ENCODE results near the gene CTBP2.
"Not testable (repeated sequence)": the region's sequence is repeated elsewhere in the genome, so short reads cannot be mapped to it uniquely, and the experiment has no call there.

CTBP2 gene

DNA sequence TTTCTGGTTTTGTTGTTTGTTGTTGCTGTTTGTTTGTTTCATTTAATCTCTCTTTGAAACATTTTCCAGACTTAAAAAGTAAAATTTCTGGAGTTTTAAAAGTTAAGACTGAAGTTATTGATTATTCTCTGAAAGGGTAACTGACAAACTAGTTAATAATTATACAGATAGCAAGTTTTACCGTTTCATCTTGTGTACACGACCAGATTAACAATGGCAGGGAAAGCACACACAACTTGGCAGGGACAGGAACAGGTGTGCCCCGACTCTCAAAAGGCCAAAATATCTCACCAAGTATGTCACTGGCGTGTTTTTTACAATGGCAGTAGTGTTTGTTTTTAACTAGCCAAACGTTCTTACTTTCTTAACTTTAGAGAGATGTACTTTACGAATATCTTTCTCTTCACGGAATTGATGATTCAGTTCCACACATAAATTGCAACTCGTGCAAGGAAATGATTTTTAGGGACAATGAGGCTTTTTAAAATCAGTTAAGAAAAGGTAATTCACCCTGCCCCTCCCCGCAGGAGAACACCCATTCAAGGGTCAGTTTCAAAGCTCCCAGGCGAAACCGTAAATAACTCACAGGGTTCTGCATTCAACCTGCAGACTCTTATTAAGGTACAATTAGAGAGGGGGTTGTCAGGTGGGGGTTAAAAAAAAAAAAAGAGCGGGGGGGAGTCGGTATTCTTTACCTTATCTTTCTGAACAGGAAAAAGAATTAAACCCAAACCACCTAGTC is 3.5 kb downstream of the CTBP2 start:
- DNase-seq, result no peak

GRCh38 chr10:125156196-125156595 is 4.2 kb downstream of the CTBP2 start:
- DNase-seq, result no peak

- no peak for DNase-seq
Observed at GRCh38 chr10:125155101-125155500, 5.3 kb downstream of the CTBP2 start.

DNA sequence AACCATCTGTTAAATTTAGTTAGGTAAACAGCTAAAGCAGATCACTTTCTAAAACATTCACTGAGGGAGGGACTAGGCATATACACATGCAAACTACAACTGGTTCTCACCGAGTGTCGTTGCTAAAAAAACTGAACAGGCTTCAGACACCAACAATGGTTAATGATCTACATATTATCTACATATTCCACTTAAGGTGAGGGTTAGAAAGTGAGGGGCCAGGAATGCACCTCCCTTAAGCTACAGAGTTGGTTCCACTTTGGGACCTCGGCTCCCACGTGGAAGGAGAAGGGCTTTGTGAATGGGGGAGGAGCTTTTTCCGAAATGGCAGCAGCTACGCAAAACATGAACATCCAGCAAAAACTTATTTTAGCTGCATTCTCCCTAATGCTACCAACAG is 5.8 kb downstream of the CTBP2 start:
- DNase-seq, result no peak

DNA sequence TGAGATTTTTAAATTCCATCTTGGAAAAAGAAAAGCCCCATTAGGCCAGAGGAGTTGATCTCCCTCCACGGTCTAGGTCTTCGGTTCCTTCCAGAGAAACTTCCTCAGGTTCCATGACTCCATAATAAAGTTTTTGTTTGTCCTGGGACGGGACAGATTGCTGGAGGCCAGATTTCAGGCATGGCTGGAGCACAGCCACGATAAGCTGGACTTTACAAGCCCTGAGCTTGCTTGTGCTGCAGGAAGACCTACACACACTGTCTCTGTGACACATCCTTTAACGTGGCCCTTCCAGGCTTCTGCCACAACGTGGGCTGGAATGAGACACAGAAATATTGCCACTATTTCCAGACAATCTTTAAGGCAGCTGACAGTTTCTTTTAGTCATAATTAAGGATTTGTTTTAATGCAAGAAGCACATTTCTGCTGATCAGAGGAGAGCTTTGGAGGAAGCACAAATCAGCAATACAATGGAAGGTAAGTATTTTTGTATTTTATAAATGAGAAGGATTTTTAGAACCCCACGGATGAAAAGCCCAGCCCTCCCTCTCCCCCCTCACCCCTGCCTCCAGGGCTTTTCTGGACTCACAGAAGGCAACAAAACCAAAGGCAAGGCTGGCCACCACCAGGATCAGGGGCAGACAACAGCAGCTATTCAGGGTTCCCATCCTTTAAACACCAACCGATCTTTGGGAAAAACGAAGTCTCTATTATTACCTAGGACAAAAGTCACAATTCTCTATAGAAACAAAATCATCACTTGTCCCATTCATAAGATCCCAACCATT is 6.5 kb downstream of the CTBP2 start:
- no peak for DNase-seq

- no peak for DNase-seq
Observed at GRCh38 chr10:125152450-125153368, 7.7 kb downstream of the CTBP2 start.

DNA sequence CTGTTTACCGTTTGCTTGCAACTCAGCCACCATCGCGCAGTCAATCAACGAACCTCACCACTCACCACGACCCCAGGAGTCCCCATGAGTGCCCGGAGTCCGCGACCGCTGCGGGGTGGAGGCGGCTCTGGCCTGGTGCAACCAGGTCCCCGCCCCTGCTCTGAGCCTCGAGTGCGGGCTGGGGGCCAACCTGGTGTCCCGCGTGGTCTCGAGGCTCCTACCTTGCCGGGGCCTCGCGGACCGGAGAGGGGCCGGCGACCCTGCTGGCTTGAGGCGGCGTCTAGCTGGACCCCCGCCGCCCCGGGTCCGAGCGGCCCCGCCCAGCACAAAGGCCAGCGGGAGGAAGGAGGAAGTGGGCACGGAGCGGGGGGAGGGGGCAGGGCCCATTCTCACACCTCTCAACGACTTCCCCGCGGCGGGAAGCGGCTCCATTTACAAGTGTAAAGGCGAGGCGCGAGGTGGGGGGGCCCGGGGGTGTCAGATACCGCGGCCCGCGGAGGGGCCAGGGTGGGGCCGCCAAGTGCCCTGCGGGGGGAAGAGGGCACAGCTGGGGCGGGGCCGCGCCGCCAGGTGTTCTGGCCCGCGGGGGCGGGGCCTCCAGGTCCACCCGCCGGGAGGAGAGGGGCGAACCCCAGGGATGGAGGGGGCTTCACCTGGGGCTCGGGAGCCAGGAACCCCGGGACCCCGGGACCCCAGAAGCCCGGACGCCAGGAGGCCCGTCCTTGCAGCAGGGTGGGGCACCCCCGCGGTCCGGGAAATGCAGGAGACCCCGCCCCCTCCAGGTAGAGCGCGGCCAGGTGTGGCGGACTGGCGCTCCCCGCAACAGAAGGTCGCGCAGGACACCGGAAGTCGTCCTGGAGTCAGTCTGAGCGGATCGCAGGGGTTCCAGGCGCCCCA is 8.6 kb downstream of the CTBP2 start:
- no peak for DNase-seq

DNA sequence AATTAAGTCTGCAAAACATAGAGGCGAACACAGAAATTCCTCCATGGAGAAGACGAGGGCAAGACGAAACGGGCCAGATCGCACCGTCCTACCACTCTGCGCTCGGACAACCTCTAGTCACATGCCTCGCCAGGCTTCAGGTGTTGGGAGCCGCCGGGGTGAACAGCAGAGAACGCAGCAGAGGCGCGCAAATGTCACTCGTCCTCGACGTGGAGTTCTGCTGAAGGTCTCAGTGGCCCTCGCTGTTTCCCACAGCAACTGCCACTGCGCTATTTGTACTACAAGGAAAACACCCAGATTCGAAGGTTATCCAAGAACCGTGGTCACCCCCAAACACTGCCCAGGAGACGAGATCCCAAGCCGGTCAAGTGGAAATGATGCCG is 9.2 kb downstream of the CTBP2 start:
- no peak for DNase-seq

- DNase-seq, result not testable (repeated sequence)
Observed at GRCh38 chr10:125150376-125151083, 9.8 kb downstream of the CTBP2 start.

GRCh38 chr10:125149680-125150047 is 10.7 kb downstream of the CTBP2 start:
- no peak for DNase-seq

DNA sequence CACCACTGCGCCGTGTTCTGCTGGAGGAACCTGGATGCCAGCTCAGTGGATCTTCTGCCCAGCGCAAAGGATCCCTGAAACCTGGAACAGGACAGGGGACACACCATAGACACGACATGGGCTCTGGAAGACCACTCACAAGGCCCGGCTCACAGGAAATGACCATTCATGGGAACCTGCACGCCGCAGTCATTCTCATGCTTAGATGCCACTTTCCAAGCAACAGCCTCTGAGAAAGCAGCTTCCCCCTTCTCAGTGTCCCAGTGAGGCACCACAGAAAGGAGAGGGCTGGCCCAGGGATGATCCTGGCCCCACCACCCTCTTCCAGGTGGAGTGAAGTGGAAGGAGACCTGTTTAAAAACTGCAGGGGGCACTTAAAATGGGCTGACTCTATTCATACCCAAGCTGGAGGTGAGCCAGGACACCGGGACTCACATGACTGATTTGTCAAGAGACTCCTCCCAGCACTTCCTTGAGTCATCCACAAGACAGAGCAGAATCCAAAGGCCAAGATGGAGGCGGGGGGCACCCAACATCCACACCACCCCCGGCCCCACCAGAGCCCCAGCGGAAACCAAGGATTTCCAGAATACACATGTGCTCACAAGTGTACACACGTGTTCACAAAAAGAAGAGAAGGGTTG is 11.2 kb downstream of the CTBP2 start:
- no peak for DNase-seq

GRCh38 chr10:125148528-125148927 is 11.8 kb downstream of the CTBP2 start:
- no peak for DNase-seq

DNA sequence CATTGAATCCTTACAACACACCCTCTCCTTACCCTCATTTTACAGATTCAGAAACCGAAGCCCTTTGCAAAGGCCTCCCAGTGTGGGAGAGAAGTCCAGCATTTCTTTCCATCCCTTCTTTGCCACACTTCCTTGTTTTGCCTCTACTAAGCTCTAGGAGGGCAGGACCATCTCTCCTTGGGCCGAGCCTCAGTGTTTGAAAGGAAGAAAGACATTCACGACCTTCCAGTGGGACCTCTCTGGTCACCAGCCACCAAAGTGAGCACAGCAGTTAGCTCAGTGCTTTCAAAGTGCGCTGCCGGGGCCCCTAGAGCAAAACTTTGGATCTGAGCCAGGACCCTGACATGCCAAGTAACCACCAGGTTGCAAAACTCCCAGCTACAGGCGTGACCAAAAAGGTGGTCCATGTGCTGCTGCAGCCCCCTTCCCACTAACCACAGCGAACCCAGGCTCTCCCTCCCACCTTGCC is 12.4 kb downstream of the CTBP2 start:
- DNase-seq, result no peak

GRCh38 chr10:125146791-125147579 is 13.4 kb downstream of the CTBP2 start:
- no peak for DNase-seq

GRCh38 chr10:125145636-125146035 is 14.7 kb downstream of the CTBP2 start:
- no peak for DNase-seq

DNA sequence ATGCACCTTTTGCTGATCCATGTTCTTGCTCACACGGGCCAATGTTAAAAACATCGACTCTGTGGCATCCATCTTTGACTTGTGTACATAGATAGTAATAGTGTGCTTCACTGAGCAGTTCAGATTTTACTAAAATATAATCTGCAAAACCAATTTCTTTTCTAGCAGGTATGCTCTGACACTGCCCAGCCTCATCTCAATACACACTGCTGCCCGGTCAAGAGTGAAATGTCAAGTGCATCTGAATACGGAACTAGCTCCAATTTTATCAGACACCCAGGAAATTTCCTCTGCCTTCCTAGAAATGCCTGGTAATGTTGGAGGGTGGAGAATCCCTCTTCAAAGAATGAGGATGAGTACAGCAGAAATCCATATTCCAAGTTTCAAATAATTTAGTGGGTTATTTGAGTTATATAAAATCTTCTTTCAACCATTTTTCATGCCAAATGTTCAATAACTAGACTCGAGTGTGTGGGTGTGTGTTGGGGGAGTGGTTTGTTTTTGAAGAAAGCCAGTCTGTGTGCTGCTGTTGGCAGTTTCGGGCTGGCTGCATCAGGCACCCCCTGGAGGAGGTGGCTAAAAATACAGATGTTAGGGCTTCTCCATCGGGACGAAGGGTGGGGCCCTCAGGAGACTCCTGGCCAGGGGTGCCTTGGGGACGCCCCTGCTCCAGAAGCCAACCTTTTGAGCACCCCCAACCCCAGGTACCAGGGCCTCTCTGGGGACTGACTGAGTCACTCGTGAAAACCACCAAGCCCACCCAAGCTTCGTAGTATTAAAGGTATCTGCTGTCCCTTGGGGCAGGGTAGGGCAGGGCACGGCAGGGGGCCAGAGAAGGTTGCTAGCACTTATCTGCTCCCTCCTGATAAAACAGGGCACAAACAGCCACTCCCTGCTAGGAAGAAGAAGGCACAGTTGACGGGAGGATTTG is 15.4 kb downstream of the CTBP2 start:
- DNase-seq, result no peak

DNA sequence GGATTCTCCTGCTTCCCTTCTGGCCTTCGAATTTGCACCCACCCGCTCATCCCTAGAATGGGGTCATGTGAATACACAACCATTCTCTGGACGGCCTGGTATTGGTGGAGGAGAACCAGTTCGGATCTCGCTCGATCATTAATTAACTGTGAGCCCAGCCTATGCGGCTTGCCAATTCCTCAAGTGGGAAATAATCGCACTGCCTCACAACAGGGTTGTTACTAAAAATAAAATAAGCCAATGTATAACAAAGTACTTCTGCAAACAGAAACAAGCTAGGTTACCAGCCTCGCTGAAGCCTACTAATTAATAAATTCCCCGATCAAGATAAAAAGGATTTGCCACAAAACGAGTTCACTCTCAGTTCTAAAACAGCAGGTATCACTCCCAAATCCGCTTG is 16.2 kb downstream of the CTBP2 start:
- no peak for DNase-seq

DNA sequence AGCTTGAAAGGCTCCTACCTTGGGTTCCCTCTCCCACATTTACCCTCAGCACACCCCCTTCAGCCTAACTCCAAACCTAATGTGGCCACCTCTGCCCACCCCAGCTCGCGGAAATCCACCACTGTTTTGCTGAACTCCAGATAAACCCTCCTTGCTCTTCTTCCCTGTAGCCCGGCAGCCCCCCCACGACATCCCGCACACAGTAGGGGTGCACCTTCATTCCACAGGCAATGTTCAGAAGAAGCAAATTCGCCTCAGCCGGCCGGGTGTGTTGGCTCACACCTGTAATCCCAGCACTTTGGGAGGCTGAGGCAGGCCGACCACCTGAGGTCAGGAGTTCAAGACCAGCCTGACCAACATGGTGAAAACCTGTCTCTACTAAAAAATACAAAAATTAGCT is 17.4 kb downstream of the CTBP2 start:
- no peak for DNase-seq

DNA sequence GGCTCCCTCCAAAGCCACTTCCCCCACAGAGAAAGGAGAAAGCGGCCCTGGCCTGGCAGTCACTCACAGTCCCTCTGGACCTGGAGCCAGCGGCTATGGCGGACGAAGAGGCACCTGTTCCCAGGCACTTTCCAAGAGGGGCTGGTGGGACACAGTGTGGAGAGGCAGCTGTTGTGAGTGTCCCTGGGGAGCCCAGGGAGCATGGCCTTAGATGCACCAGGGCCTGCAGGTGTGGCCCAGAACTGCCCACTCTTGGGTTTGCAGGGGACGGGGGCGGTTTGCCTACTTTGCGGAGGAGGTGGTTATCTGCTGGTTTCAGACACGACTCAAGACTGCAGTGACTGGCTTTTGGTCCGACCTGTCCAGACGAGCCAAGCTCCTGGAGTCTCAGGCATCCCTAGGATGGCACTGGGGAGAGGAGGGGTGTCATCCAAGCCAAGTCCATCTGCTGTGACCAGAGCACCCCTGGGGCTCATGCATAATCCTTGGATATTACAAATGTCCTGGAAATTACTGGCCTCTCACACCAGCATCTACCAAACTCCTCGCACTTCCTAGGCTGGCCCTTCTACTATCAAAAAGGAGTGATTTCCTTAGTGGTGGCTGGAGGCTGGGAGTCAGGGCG is 18.4 kb downstream of the CTBP2 start:
- DNase-seq, result no peak

All from activated effector memory CD4-positive, alpha-beta T cell treated with Interleukin-2 at 50 U/mL for 16 hours (primary cell).